GM12878 (cell line): ENCODE measurements around the gene COL4A2. TPM values are rescaled to one million over a fixed set of nuclear protein-coding genes. Genes with fewer than 3 reads are reported as not detected.

Source experiments
- ATAC-seq: fragments of 200-7000 bp; cut with Tn5 transposase; 3 replicates; pipeline ENCODE4 v1.9.1; 2020; ENCODE audit warnings: mild to moderate bottlenecking, moderate library complexity
- BruUV-seq: library from RNA; stranded (reverse); fragments of 400-500 nt; replicated peaks from 2 replicates; lab custom pipeline; 2021; lab: Mats Ljungman, UMichigan
- CTCF ChIA-PET: fragments of 300-600 bp; sonication (Branson Sonifier 250); formaldehyde crosslinking; extraction: SDS; loops from one replicate; lab custom pipeline; 2021; ENCODE audit warnings: inconsistent platforms; lab: Yijun Ruan, JAX
- POLR2A ChIA-PET: fragments of 350-600 bp; formaldehyde crosslinking; extraction: SDS; loops from one replicate; lab custom pipeline; 2021; ENCODE audit warnings: inconsistent platforms; lab: Charles Lee
- RAD21 ChIA-PET: fragments of 300-600 bp; sonication (Branson Sonifier 250); formaldehyde crosslinking; loops from one replicate; lab custom pipeline; 2023; ENCODE audit warnings: antibody characterized with exemption; ENCODE audit not compliant: unreplicated experiment; lab: Charles Lee
- SMC1A ChIA-PET: fragments of 300-600 bp; sonication (Branson Sonifier 250); formaldehyde crosslinking; loops from one replicate; lab custom pipeline; 2023; ENCODE audit not compliant: unreplicated experiment, uncharacterized antibody; lab: Charles Lee
- DNase-seq: peaks from one replicate; pipeline ENCODE4 v3.0.0-alpha.2; 2011; ENCODE audit warnings: low read depth, low spot score
- FAIRE-seq: peaks from 3 replicates; lab custom pipeline; 2011; peaks lifted over from hg19 to GRCh38; lab: Jason Lieb, UNC
- H2AFZ ChIP-seq: 2 replicates; pipeline ENCODE4 v1.6.0; 2011; ENCODE audit warnings: low read depth, low read length, control low read depth; ENCODE audit not compliant: control insufficient read depth
- H3K27ac ChIP-seq: 2 replicates; pipeline ENCODE4 v1.5.1; 2011; ENCODE audit warnings: control low read depth; ENCODE audit not compliant: control insufficient read depth, insufficient read depth
- H3K27me3 ChIP-seq, 2 experiments: replicated peaks in 1 of 2; 2 replicates each; pipeline versions ENCODE4 v1.6.0 to v1.6.1; 2011; ENCODE audit warnings: low read length in 1 of 2; ENCODE audit not compliant: control insufficient read depth in 2 of 2, insufficient read depth in 2 of 2
- H3K36me3 ChIP-seq, 2 experiments: 2 replicates each; pipeline ENCODE4 v1.5.1; 2011; ENCODE audit warnings: low read length in 1 of 2; ENCODE audit not compliant: control insufficient read depth in 2 of 2, insufficient read depth in 2 of 2
- H3K4me1 ChIP-seq: 2 replicates; pipeline ENCODE4 v1.6.1; 2011; ENCODE audit warnings: mild to moderate bottlenecking, low read length, moderate library complexity, mixed read lengths; ENCODE audit not compliant: control insufficient read depth, insufficient read depth
- H3K4me2 ChIP-seq: 2 replicates; pipeline ENCODE4 v1.6.0; 2011; ENCODE audit warnings: control low read depth; ENCODE audit not compliant: control insufficient read depth, insufficient read depth
- H3K4me3 ChIP-seq: fragments of 200-600 bp; sonication (generic); 2 replicates; pipeline ENCODE4 v1.5.1; 2016
- H3K79me2 ChIP-seq: 2 replicates; pipeline ENCODE4 v1.6.0; 2011; ENCODE audit warnings: low read length; ENCODE audit not compliant: control insufficient read depth, insufficient read depth
- H3K9ac ChIP-seq: 2 replicates; pipeline ENCODE4 v1.8.0; 2011; ENCODE audit warnings: low read length, control low read depth, mixed read lengths; ENCODE audit not compliant: control insufficient read depth, insufficient read depth
- H3K9me3 ChIP-seq: replicated peaks from 3 replicates; pipeline ENCODE4 v1.5.1; 2011; ENCODE audit warnings: mild to moderate bottlenecking, low read length; ENCODE audit not compliant: control insufficient read depth, insufficient read depth
- H4K20me1 ChIP-seq: 2 replicates; pipeline ENCODE4 v1.6.0; 2011; ENCODE audit not compliant: control insufficient read depth, insufficient read depth
- EP300 ChIP-seq, 2 experiments: fragments of 150-350 bp in 1 of 2; IDR thresholded peaks; 2 replicates each; pipeline ENCODE4 v1.6.1; 2011 to 2012; ENCODE audit warnings: low read depth in 2 of 2, low read length in 2 of 2, borderline replicate concordance in 1 of 2, improper control_type of control experiment in 1 of 2, inconsistent platforms in 1 of 2; ENCODE audit not compliant: control insufficient read depth in 1 of 2
- GABPA ChIP-seq: IDR thresholded peaks from 2 replicates; pipeline ENCODE4 v1.6.1; 2014; ENCODE audit warnings: antibody characterized with exemption, low read depth, mild to moderate bottlenecking, inconsistent platforms
- PAX5 ChIP-seq: IDR thresholded peaks from 2 replicates; pipeline ENCODE4 v1.6.1; 2011; ENCODE audit warnings: low read depth, low read length, borderline replicate concordance
- SMAD5 ChIP-seq: IDR thresholded peaks from 2 replicates; pipeline ENCODE4 v1.6.1; 2016; ENCODE audit warnings: antibody characterized with exemption, low read depth
- SPI1 ChIP-seq: IDR thresholded peaks from 2 replicates; pipeline ENCODE4 v1.6.1; 2011; ENCODE audit warnings: low read depth, mild to moderate bottlenecking, low read length, moderate library complexity, borderline replicate concordance; ENCODE audit not compliant: insufficient read depth
- ZBED1 ChIP-seq: IDR thresholded peaks from 2 replicates; pipeline ENCODE4 v1.6.1; 2016; ENCODE audit warnings: borderline replicate concordance
- ZNF24 ChIP-seq: fragments of 450-650 bp; IDR thresholded peaks from 2 replicates; pipeline ENCODE4 v1.6.1; 2017; ENCODE audit warnings: antibody characterized with exemption, mild to moderate bottlenecking
- WGBS: methylation state at CpG from one replicate; pipeline ENCODE4 v1.1.6; 2016; ENCODE audit warnings: low lambda C conversion rate; ENCODE audit not compliant: insufficient replicate concordance, insufficient coverage; ENCODE audit errors: missing lambda C conversion rate; 5-methylcytosine and 5-hydroxymethylcytosine counted together
- in situ Hi-C: fragments of 300-500 bp; cut with MboI; formaldehyde crosslinking; loops from 9 replicates; pipeline ENCODE4 v1.14.3; 2018; ENCODE audit warnings: mixed read lengths
- intact Hi-C: fragments of 100-400 bp; cut with micrococcal nuclease; formaldehyde crosslinking; loops from one replicate; pipeline ENCODE4 v1.14.2; 2022; ENCODE audit not compliant: unreplicated experiment
- polyA plus RNA-seq, 11 experiments: library from polyadenylated mRNA; depleted of rRNA in 4 of 11; unstranded in 6 of 11; stranded (reverse) in 5 of 11; fragments of >200 nt; fragmentation: Nextera tagmentation in 4 of 11; fragmentation: Illumina TruSeq in 1 of 11; extraction: Ambion mirVana in 4 of 11; extraction: Trizol in 1 of 11; gene quantifications; 1 replicate in 1 of 11; 2 replicates in 10 of 11; pipeline versions ENCODE4 v1.2.1 to v1.2.3, GENCODE V29; 2011 to 2016; ENCODE audit warnings: inconsistent platforms in 2 of 11, missing spikeins in 2 of 11, low read depth in 1 of 11
- total RNA-seq, 4 experiments: library from RNA; depleted of rRNA in 3 of 4; stranded (reverse); fragments of >200 nt in 3 of 4; fragmentation: Illumina TruSeq in 1 of 4; extraction: Trizol in 1 of 4; gene quantifications; 2 replicates each; pipeline versions ENCODE4 v1.2.1 to v1.2.3, GENCODE V29; 2013 to 2021
- TF ChIP-seq, protein P1 (sequence below): fragments of 450-650 bp; IDR thresholded peaks from 2 replicates; pipeline ENCODE4 v1.6.1; 2016; ENCODE audit warnings: mild to moderate bottlenecking
- TF ChIP-seq, protein P2 (sequence below): fragments of 450-650 bp; IDR thresholded peaks from 2 replicates; pipeline ENCODE4 v1.6.1; 2016; ENCODE audit warnings: mild to moderate bottlenecking, moderate library complexity, borderline replicate concordance
- TF ChIP-seq, protein P3 (sequence below): fragments of 450-650 bp; IDR thresholded peaks from 2 replicates; pipeline ENCODE4 v1.6.1; 2017; ENCODE audit warnings: borderline replicate concordance
- TF ChIP-seq, protein P4 (sequence below): fragments of 450-650 bp; IDR thresholded peaks from 2 replicates; pipeline ENCODE4 v1.6.1; 2017; ENCODE audit warnings: mild to moderate bottlenecking, low read depth, inconsistent platforms; ENCODE audit not compliant: poor library complexity, severe bottlenecking

The COL4A2 gene
- total and polyA plus RNA-seq, 10 of the 15 experiments (the other 5 are each of a cell fraction or from before 2014, with no cell fraction given), result 0.16 to 1.6 (median 0.62) TPM; not detected in 3

DNA sequence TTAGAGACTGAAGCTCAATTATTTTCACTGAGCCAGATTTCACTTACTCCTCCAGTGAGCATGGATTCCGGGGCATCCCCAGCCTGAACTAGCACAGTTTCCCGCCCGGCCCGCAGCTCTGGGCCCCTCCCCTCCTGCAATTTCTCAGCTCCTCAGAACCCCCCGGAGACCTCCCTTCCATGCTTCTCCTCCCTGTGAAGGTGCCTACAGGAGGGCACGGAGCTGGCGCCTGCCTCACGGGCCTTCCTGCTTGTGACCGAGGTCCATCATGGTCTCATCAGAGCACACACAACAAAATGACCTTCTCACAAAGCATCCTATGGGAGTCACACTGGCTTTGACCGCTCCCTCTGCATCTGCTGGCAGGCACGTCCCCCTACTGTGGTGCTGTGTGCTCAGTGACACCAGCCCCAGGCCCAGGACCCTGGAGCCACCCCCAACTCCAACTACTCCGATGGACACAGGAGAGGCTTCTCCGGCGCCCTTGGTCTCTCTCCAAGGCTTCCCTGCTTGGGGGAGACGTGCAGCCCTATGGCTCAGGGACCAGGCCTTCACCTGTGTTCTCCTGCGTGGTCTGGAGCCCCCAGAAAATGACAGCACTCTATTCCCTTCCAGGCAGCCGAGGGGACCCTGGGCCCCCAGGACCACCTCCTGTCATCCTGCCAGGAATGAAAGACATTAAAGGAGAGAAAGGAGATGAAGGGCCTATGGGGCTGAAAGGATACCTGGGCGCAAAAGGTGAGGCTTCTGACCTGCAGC is 177.4 kb downstream of the COL4A2 start:
- no peaks in the 10 kb centered on the region for H3K79me2 ChIP-seq
- no peaks in the 10 kb centered on the region for H3K4me1 ChIP-seq
- no peak overlapping the region for H3K4me3 ChIP-seq
- SMC1A ChIA-PET, result interaction anchor here (1.3 kb wide), 1 partner anchor 30 kb away, joined by 3 read pairs; no protein-coding TSS in a partner anchor
- DNase-seq (no peak), FAIRE-seq (no peak), ATAC-seq (no peak)
- H3K27ac ChIP-seq, result no peak overlapping the region
- BruUV-seq, result no TSS peak
- WGBS, result 44% methylated on average over 18 of the region's 18 CpGs
- no peak overlapping the region for H3K4me2 ChIP-seq
- POLR2A ChIA-PET, result interaction anchor here (0.9 to 1.2 kb wide), 2 partner anchors 12 to 29 kb away, joined by 3 read pairs; no protein-coding TSS in a partner anchor
- no peaks in the 10 kb centered on the region for H3K36me3 ChIP-seq
- RAD21 ChIA-PET, result no interaction called here
- H3K9me3 ChIP-seq, result no peaks in the 10 kb centered on the region
- TF ChIP-seq, protein P1, sequence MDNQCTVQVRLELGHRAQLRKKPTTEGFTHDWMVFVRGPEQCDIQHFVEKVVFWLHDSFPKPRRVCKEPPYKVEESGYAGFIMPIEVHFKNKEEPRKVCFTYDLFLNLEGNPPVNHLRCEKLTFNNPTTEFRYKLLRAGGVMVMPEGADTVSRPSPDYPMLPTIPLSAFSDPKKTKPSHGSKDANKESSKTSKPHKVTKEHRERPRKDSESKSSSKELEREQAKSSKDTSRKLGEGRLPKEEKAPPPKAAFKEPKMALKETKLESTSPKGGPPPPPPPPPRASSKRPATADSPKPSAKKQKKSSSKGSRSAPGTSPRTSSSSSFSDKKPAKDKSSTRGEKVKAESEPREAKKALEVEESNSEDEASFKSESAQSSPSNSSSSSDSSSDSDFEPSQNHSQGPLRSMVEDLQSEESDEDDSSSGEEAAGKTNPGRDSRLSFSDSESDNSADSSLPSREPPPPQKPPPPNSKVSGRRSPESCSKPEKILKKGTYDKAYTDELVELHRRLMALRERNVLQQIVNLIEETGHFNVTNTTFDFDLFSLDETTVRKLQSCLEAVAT, result no peak
- TF ChIP-seq SPI1 (no peak), ZBED1 (no peak), GABPA (no peak), PAX5 (no peak), SMAD5 (no peak), EP300 (IDR thresholded peaks at IDR 0.05; ENCODE audit: borderline replicate concordance in 1 of 2, control insufficient read depth in 1 of 2, low read depth in 2 of 2, low read length in 2 of 2) (no peak), ZNF24 (no peak)
- TF ChIP-seq, protein P2, sequence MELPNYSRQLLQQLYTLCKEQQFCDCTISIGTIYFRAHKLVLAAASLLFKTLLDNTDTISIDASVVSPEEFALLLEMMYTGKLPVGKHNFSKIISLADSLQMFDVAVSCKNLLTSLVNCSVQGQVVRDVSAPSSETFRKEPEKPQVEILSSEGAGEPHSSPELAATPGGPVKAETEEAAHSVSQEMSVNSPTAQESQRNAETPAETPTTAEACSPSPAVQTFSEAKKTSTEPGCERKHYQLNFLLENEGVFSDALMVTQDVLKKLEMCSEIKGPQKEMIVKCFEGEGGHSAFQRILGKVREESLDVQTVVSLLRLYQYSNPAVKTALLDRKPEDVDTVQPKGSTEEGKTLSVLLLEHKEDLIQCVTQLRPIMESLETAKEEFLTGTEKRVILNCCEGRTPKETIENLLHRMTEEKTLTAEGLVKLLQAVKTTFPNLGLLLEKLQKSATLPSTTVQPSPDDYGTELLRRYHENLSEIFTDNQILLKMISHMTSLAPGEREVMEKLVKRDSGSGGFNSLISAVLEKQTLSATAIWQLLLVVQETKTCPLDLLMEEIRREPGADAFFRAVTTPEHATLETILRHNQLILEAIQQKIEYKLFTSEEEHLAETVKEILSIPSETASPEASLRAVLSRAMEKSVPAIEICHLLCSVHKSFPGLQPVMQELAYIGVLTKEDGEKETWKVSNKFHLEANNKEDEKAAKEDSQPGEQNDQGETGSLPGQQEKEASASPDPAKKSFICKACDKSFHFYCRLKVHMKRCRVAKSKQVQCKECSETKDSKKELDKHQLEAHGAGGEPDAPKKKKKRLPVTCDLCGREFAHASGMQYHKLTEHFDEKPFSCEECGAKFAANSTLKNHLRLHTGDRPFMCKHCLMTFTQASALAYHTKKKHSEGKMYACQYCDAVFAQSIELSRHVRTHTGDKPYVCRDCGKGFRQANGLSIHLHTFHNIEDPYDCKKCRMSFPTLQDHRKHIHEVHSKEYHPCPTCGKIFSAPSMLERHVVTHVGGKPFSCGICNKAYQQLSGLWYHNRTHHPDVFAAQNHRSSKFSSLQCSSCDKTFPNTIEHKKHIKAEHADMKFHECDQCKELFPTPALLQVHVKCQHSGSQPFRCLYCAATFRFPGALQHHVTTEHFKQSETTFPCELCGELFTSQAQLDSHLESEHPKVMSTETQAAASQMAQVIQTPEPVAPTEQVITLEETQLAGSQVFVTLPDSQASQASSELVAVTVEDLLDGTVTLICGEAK, result no peak
- TF ChIP-seq, protein P3, sequence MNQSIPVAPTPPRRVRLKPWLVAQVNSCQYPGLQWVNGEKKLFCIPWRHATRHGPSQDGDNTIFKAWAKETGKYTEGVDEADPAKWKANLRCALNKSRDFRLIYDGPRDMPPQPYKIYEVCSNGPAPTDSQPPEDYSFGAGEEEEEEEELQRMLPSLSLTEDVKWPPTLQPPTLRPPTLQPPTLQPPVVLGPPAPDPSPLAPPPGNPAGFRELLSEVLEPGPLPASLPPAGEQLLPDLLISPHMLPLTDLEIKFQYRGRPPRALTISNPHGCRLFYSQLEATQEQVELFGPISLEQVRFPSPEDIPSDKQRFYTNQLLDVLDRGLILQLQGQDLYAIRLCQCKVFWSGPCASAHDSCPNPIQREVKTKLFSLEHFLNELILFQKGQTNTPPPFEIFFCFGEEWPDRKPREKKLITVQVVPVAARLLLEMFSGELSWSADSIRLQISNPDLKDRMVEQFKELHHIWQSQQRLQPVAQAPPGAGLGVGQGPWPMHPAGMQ, result no peak
- TF ChIP-seq, protein P4, sequence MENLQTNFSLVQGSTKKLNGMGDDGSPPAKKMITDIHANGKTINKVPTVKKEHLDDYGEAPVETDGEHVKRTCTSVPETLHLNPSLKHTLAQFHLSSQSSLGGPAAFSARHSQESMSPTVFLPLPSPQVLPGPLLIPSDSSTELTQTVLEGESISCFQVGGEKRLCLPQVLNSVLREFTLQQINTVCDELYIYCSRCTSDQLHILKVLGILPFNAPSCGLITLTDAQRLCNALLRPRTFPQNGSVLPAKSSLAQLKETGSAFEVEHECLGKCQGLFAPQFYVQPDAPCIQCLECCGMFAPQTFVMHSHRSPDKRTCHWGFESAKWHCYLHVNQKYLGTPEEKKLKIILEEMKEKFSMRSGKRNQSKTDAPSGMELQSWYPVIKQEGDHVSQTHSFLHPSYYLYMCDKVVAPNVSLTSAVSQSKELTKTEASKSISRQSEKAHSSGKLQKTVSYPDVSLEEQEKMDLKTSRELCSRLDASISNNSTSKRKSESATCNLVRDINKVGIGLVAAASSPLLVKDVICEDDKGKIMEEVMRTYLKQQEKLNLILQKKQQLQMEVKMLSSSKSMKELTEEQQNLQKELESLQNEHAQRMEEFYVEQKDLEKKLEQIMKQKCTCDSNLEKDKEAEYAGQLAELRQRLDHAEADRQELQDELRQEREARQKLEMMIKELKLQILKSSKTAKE, result no peak
- peaks cover 1 to 8% of the 10 kb centered on the region in 2 experiments; a peak in 3 of 4 replicates for H3K27me3 ChIP-seq
- no peak overlapping the region for H2AFZ ChIP-seq
- intact Hi-C loops, result no loop called here
- CTCF ChIA-PET, result interaction anchor here (0.9 kb wide), 1 partner anchor 41 kb away, joined by 3 read pairs; no protein-coding TSS in a partner anchor
- H4K20me1 ChIP-seq, result no peaks in the 10 kb centered on the region
- H3K9ac ChIP-seq, result no peak overlapping the region
- in situ Hi-C loops, result no loop called here
